Loucy (cell line): ENCODE results near the gene CYP21A2.

Experiments
- CTCF ChIP-seq: fragments of 200-600 bp; sonication (generic); conservative IDR thresholded peaks from 2 replicates; pipeline ENCODE4 v1.5.1; 2014; ENCODE audit warnings: mild to moderate bottlenecking, antibody characterized with exemption, low read length
- EZH2phosphoT487 ChIP-seq: fragments of 200-600 bp; IDR thresholded peaks from 2 replicates; pipeline ENCODE4 v1.6.1; 2018; ENCODE audit warnings: antibody characterized with exemption, mild to moderate bottlenecking, moderate library complexity, borderline replicate concordance

GRCh38 chr6:32047855-32048766 is 9.9 kb downstream of the CYP21A2 start:
- peak; percentile 74 for TF ChIP-seq CTCF
- TF ChIP-seq EZH2phosphoT487: no peak
